KOPT-K1 (cell line): ENCODE measurements around the gene COPRS.

Experiments
- H3K27ac ChIP-seq: fragments of 200-600 bp; sonication (generic); 2 replicates; pipeline ENCODE4 v1.5.1; 2016; ENCODE audit warnings: antibody characterized with exemption, mild to moderate bottlenecking, low read depth, low read length; ENCODE audit not compliant: poor library complexity, severe bottlenecking
- H3K36me3 ChIP-seq: fragments of 200-600 bp; sonication (generic); 2 replicates; pipeline ENCODE4 v1.5.1; 2017; ENCODE audit warnings: antibody characterized with exemption, mild to moderate bottlenecking, low read length, moderate library complexity; ENCODE audit not compliant: insufficient read depth
- H3K9me3 ChIP-seq: fragments of 200-600 bp; sonication (generic); 2 replicates; pipeline ENCODE4 v1.5.1; 2017; ENCODE audit warnings: antibody characterized with exemption, low read length, mild to moderate bottlenecking; ENCODE audit not compliant: insufficient read depth, poor library complexity, severe bottlenecking

COPRS gene

GRCh38 chr17:31806921-31807320 is 52.1 kb downstream of the COPRS start:
- Histone ChIP-seq H3K36me3 (no peaks in the 10 kb centered on the region), H3K9me3 (no peaks in the 10 kb centered on the region), H3K27ac (no peak overlapping the region)

GRCh38 chr17:31803494-31804213 is 55.4 kb downstream of the COPRS start:
- H3K27ac ChIP-seq: no peak overlapping the region

GRCh38 chr17:31802502-31802901 is 56.5 kb downstream of the COPRS start:
- H3K36me3 ChIP-seq: no peaks in the 10 kb centered on the region
- H3K9me3 ChIP-seq: no peaks in the 10 kb centered on the region
- no peak overlapping the region for H3K27ac ChIP-seq

More at GRCh38 chr17:31803494-31804213, 55.4 kb downstream of the COPRS start:
- H3K9me3 ChIP-seq: no peaks in the 10 kb centered on the region
- H3K36me3 ChIP-seq: no peaks in the 10 kb centered on the region
